SK-N-SH (cell line): Measurements from ENCODE around the gene CAPN7. TPM values are rescaled to one million over a fixed set of nuclear protein-coding genes. Genes with fewer than 3 reads are reported as not detected.

Experiments used
- CTCF ChIA-PET: fragments of 300-600, 350-600 bp; formaldehyde crosslinking; extraction: SDS; loops from one replicate; lab custom pipeline; 2021; lab: Yijun Ruan, JAX
- POLR2A ChIA-PET: fragments of 350-600 bp; sonication (Branson Sonifier 250); formaldehyde crosslinking; extraction: SDS; loops from one replicate; lab custom pipeline; 2020; ENCODE audit warnings: antibody characterized with exemption, inconsistent platforms; lab: Yijun Ruan, JAX
- DNase-seq: peaks from one replicate; pipeline ENCODE4 v3.0.0; 2012
- H2AFZ ChIP-seq: fragments of 200-600 bp; sonication (generic); 2 replicates; pipeline ENCODE4 v1.8.1; 2016; ENCODE audit warnings: antibody characterized with exemption, mild to moderate bottlenecking, low read depth
- H3F3A ChIP-seq: fragments of 200-600 bp; sonication (generic); replicated peaks from 2 replicates; pipeline ENCODE3; 2016; ENCODE audit warnings: antibody characterized with exemption, mild to moderate bottlenecking; ENCODE audit not compliant: insufficient read depth
- H3K27ac ChIP-seq, 2 experiments: fragments of 200-500 bp in 1 of 2; fragments of 200-600 bp in 1 of 2; sonication (Bioruptor generic) in 1 of 2; sonication (generic), shearing (Covaris generic) in 1 of 2; 2 replicates each; pipeline versions ENCODE4 v1.5.1 to v1.6.1; 2014 to 2016; ENCODE audit warnings: low read depth in 2 of 2, inconsistent platforms in 1 of 2, low read length in 1 of 2, mild to moderate bottlenecking in 1 of 2, mixed read lengths in 1 of 2
- H3K27me3 ChIP-seq: fragments of 200-600 bp; sonication (generic), shearing (Covaris generic); 2 replicates; pipeline ENCODE4 v1.6.1; 2016; ENCODE audit warnings: mixed run types; ENCODE audit not compliant: insufficient read depth
- H3K36me3 ChIP-seq, 2 experiments: fragments of 200-500 bp in 1 of 2; fragments of 200-600 bp in 1 of 2; sonication (Bioruptor generic) in 1 of 2; sonication (generic) in 1 of 2; replicated peaks in 1 of 2; 2 replicates each; pipeline versions ENCODE3 to v1.5.1; 2014 to 2016; ENCODE audit warnings: low read length in 1 of 2, mild to moderate bottlenecking in 1 of 2; ENCODE audit not compliant: insufficient read depth in 2 of 2, control insufficient read depth in 1 of 2
- H3K4me1 ChIP-seq, 2 experiments: fragments of 200-500 bp in 1 of 2; fragments of 200-600 bp in 1 of 2; sonication (Bioruptor generic) in 1 of 2; sonication (generic), shearing (Covaris generic) in 1 of 2; 2 replicates each; pipeline versions ENCODE4 v1.5.1 to v1.6.1; 2014 to 2016; ENCODE audit warnings: low read depth in 1 of 2, low read length in 1 of 2, mixed run types in 1 of 2; ENCODE audit not compliant: insufficient read depth in 2 of 2, control insufficient read depth in 1 of 2
- H3K4me2 ChIP-seq: fragments of 200-600 bp; sonication (generic), shearing (Covaris generic); 2 replicates; pipeline ENCODE4 v1.6.1; 2017; ENCODE audit warnings: mixed run types
- H3K4me3 ChIP-seq, 2 experiments: fragments of 200-500 bp in 1 of 2; fragments of 200-600 bp in 1 of 2; sonication (Bioruptor generic) in 1 of 2; sonication (generic), shearing (Covaris generic) in 1 of 2; 2 replicates each; pipeline versions ENCODE4 v1.5.1 to v1.8.1; 2014 to 2016; ENCODE audit warnings: low read depth in 2 of 2, inconsistent platforms in 1 of 2, low read length in 1 of 2, mild to moderate bottlenecking in 1 of 2, mixed read lengths in 1 of 2, moderate library complexity in 1 of 2
- H3K79me2 ChIP-seq: fragments of 200-600 bp; sonication (generic); 2 replicates; pipeline ENCODE4 v1.8.1; 2017; ENCODE audit warnings: mild to moderate bottlenecking; ENCODE audit not compliant: insufficient read depth
- H3K9ac ChIP-seq: fragments of 200-600 bp; sonication (generic); 2 replicates; pipeline ENCODE4 v1.6.1; 2017; ENCODE audit warnings: mixed run types
- H3K9me2 ChIP-seq: fragments of 200-600 bp; sonication (generic); 2 replicates; pipeline ENCODE4 v1.6.1; 2017; ENCODE audit warnings: mixed run types
- H3K9me3 ChIP-seq: fragments of 200-600 bp; sonication (generic); 2 replicates; pipeline ENCODE4 v1.6.1; 2017; ENCODE audit warnings: mixed run types, mild to moderate bottlenecking, moderate library complexity
- H4K20me1 ChIP-seq: fragments of 200-600 bp; sonication (generic); 2 replicates; pipeline ENCODE4 v1.6.1; 2017; ENCODE audit warnings: mild to moderate bottlenecking, mixed run types; ENCODE audit not compliant: insufficient read depth
- CHD2 ChIP-seq: fragments of 150-350 bp; IDR thresholded peaks from 2 replicates; pipeline ENCODE4 v1.6.1; 2018; ENCODE audit warnings: low read length; ENCODE audit not compliant: partially characterized antibody
- ELF1 ChIP-seq: IDR thresholded peaks from 2 replicates; pipeline ENCODE4 v1.4.0; 2012
- EP300 ChIP-seq, 2 experiments: IDR thresholded peaks; 2 replicates each; pipeline versions ENCODE4 v1.4.0 to v1.6.1; 2012; ENCODE audit warnings: borderline replicate concordance in 1 of 2, low read depth in 1 of 2, low read length in 1 of 2
- FOSL2 ChIP-seq: IDR thresholded peaks from 2 replicates; pipeline ENCODE4 v1.4.0; 2012; ENCODE audit warnings: low read depth, mild to moderate bottlenecking, moderate library complexity, borderline replicate concordance
- FOXM1 ChIP-seq: IDR thresholded peaks from 2 replicates; pipeline ENCODE4 v1.4.0; 2012; ENCODE audit warnings: low read depth, mild to moderate bottlenecking
- GABPA ChIP-seq: IDR thresholded peaks from 2 replicates; pipeline ENCODE4 v1.4.0; 2012; ENCODE audit warnings: low read depth, mild to moderate bottlenecking
- JUND ChIP-seq: IDR thresholded peaks from 2 replicates; pipeline ENCODE4 v1.4.0; 2012
- MEF2A ChIP-seq: IDR thresholded peaks from 2 replicates; pipeline ENCODE4 v1.4.0; 2012; ENCODE audit warnings: low read depth, borderline replicate concordance
- NRF1 ChIP-seq: IDR thresholded peaks from 2 replicates; pipeline ENCODE4 v1.6.1; 2012; ENCODE audit warnings: low read depth, mild to moderate bottlenecking, low read length
- PBX3 ChIP-seq: IDR thresholded peaks from 2 replicates; pipeline ENCODE4; 2012
- POLR2AphosphoS5 ChIP-seq: IDR thresholded peaks from 2 replicates; pipeline ENCODE4 v1.6.1; 2012; ENCODE audit warnings: low read depth, low read length
- RAD21 ChIP-seq: IDR thresholded peaks from 2 replicates; pipeline ENCODE4 v1.6.1; 2012; ENCODE audit warnings: mild to moderate bottlenecking, low read length
- RFX5 ChIP-seq: IDR thresholded peaks from 2 replicates; pipeline ENCODE4 v1.6.1; 2012; ENCODE audit warnings: mild to moderate bottlenecking, improper control_type of control experiment, low read length
- SMC3 ChIP-seq: IDR thresholded peaks from 2 replicates; pipeline ENCODE4 v1.6.1; 2012; ENCODE audit warnings: low read depth, low read length, improper control_type of control experiment
- ZBTB33 ChIP-seq: IDR thresholded peaks from 2 replicates; pipeline ENCODE4 v1.4.0; 2012; ENCODE audit warnings: low read depth, borderline replicate concordance
- WGBS: methylation state at CpG from one replicate; pipeline ENCODE4 v1.1.6; 2017; ENCODE audit warnings: low lambda C conversion rate; 5-methylcytosine and 5-hydroxymethylcytosine counted together
- polyA plus RNA-seq, 3 experiments: library from polyadenylated mRNA; depleted of rRNA; stranded (reverse); fragments of >200 nt; gene quantifications; 2 replicates each; pipeline ENCODE4 v1.2.3, GENCODE V29; 2012
- TF ChIP-seq, protein P1 (sequence below): fragments of 200-600 bp; sonication (generic); IDR thresholded peaks from 2 replicates; pipeline ENCODE4 v1.6.1; 2017; ENCODE audit warnings: antibody characterized with exemption, mild to moderate bottlenecking, moderate library complexity
- TF ChIP-seq, protein P2 (sequence below): fragments of 150-350 bp; IDR thresholded peaks from 2 replicates; pipeline ENCODE4 v1.6.1; 2016; ENCODE audit warnings: mild to moderate bottlenecking, low read depth, low read length
- TF ChIP-seq, protein P3 (sequence below): fragments of 150-350 bp; IDR thresholded peaks from 2 replicates; pipeline ENCODE4 v1.6.1; 2017; ENCODE audit warnings: antibody characterized with exemption, low read length, low read depth, borderline replicate concordance

The CAPN7 gene
- polyA plus RNA-seq, 1 of the 3 experiments (the other 2 are of a cell fraction): 7.3 TPM

DNA sequence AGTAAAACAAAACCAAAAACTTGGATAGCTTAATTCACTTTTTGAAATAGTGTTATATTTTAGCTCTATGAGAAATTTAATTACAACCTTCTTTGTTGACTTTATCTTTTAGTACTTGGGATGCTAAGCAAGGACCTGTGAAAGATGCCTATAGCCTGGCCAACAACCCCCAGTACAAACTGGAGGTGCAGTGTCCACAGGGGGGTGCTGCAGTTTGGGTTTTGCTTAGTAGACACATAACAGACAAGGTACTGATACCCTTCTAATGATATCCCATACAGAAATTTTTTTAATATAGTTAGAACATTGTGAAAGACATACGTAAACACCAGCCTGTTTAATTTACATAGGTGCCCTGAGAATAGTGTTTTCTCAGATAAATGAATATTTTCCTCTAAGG, 35.3 kb downstream of the CAPN7 start:
- no peaks in the 10 kb centered on the region for H3K4me1 ChIP-seq
- H3K36me3 ChIP-seq: peaks cover 81 to 87% of the 10 kb centered on the region in 2 experiments
- H3F3A ChIP-seq: peaks cover 12% of the 10 kb centered on the region
- no peak overlapping the region for H3K9ac ChIP-seq
- POLR2A ChIA-PET: no interaction called here
- no peak overlapping the region for H3K4me3 ChIP-seq
- no peak for TF ChIP-seq GABPA
- TF ChIP-seq RAD21: peak; percentile 26; the same call in 1 of the 2 replicates
- TF ChIP-seq SMC3: 0 out of 2 replicates have a peak, but pooled peaks have one; percentile 18
- TF ChIP-seq, protein P1, sequence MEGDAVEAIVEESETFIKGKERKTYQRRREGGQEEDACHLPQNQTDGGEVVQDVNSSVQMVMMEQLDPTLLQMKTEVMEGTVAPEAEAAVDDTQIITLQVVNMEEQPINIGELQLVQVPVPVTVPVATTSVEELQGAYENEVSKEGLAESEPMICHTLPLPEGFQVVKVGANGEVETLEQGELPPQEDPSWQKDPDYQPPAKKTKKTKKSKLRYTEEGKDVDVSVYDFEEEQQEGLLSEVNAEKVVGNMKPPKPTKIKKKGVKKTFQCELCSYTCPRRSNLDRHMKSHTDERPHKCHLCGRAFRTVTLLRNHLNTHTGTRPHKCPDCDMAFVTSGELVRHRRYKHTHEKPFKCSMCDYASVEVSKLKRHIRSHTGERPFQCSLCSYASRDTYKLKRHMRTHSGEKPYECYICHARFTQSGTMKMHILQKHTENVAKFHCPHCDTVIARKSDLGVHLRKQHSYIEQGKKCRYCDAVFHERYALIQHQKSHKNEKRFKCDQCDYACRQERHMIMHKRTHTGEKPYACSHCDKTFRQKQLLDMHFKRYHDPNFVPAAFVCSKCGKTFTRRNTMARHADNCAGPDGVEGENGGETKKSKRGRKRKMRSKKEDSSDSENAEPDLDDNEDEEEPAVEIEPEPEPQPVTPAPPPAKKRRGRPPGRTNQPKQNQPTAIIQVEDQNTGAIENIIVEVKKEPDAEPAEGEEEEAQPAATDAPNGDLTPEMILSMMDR: peak; percentile 54
- TF ChIP-seq ZBTB33: no peak
- TF ChIP-seq POLR2AphosphoS5: no peak
- TF ChIP-seq, all 33 proteins: peak for 3
- DNase-seq: no peak
- H3K27me3 ChIP-seq: no peaks in the 10 kb centered on the region
- CTCF ChIA-PET: interaction anchor here (0.6 to 2.2 kb wide), 3 partner anchors 39 to 188 kb away, joined by 3 to 9 read pairs (median 3); no protein-coding TSS in a partner anchor
- H3K79me2 ChIP-seq: no peaks in the 10 kb centered on the region
- WGBS: 94% methylated on average over 1 of the region's 1 CpG
- H2AFZ ChIP-seq: no peak overlapping the region
- H3K27ac ChIP-seq: no peak overlapping the region
- no peak overlapping the region for H3K4me2 ChIP-seq
- no peaks in the 10 kb centered on the region for H3K9me2 ChIP-seq
- no peaks in the 10 kb centered on the region for H3K9me3 ChIP-seq
- H4K20me1 ChIP-seq: no peaks in the 10 kb centered on the region

DNA sequence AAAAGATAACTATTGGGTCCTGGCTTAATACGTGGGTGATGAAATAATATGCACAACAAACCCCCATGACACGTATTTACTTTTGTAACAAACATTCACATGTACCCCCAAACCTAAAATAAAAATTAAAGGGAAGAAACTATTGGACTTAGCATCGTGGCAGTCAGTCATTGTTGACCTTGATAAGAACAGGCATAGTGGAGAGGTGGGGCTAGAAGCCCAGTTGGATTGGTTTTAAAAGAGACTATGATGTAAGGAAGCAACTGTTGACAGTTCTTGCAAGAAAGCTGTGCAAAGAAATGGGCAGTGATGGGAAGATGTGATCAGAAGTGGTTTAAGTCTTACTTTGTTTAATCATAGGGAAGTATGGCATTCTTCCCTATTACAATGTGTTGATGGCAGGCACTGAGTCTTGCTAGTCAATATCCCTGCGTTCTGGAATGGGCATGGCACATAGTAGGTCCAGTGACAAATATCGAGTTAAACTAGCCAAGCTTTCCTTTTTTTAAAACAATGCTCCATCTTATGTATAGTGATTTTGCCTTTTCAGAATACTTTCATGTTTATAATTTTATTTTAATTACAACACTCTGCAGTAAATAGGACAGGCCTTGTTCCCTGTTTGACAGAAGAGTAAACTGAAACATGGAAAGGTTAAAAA, 37.9 kb downstream of the CAPN7 start:
- Histone ChIP-seq H3K27me3 (no peaks in the 10 kb centered on the region), H3K27ac (no peak overlapping the region), H2AFZ (no peak overlapping the region), H3K9me2 (no peaks in the 10 kb centered on the region), H3K4me3 (no peak overlapping the region), H4K20me1 (no peaks in the 10 kb centered on the region), H3K4me2 (no peak overlapping the region), H3K9ac (no peak overlapping the region), H3F3A (peaks cover 16% of the 10 kb centered on the region), H3K4me1 (no peaks in the 10 kb centered on the region), H3K79me2 (no peaks in the 10 kb centered on the region), H3K9me3 (no peaks in the 10 kb centered on the region), H3K36me3 (peaks cover 83 to 88% of the 10 kb centered on the region in 2 experiments)
- CTCF ChIA-PET: interaction anchor here (0.5 to 2.0 kb wide), 3 partner anchors 24 to 119 kb away, joined by 3 to 11 read pairs (median 3); no protein-coding TSS in a partner anchor
- no peak for DNase-seq
- POLR2A ChIA-PET: no interaction called here
- 87% methylated on average over 5 of the region's 5 CpGs for WGBS
- TF ChIP-seq FOSL2 (no peak), SMC3 (no peak), FOXM1 (no peak), PBX3 (no peak), EP300 (IDR thresholded peaks at IDR 0.05; ENCODE audit: borderline replicate concordance in 1 of 2, low read depth in 1 of 2, low read length in 1 of 2) (no peak), MEF2A (no peak), NRF1 (no peak), CHD2 (no peak), JUND (no peak), ELF1 (no peak), RFX5 (no peak), ZBTB33 (no peak)
- TF ChIP-seq, protein P2, sequence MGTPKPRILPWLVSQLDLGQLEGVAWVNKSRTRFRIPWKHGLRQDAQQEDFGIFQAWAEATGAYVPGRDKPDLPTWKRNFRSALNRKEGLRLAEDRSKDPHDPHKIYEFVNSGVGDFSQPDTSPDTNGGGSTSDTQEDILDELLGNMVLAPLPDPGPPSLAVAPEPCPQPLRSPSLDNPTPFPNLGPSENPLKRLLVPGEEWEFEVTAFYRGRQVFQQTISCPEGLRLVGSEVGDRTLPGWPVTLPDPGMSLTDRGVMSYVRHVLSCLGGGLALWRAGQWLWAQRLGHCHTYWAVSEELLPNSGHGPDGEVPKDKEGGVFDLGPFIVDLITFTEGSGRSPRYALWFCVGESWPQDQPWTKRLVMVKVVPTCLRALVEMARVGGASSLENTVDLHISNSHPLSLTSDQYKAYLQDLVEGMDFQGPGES: no peak
- TF ChIP-seq, protein P3, sequence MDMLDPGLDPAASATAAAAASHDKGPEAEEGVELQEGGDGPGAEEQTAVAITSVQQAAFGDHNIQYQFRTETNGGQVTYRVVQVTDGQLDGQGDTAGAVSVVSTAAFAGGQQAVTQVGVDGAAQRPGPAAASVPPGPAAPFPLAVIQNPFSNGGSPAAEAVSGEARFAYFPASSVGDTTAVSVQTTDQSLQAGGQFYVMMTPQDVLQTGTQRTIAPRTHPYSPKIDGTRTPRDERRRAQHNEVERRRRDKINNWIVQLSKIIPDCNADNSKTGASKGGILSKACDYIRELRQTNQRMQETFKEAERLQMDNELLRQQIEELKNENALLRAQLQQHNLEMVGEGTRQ: no peak
